ENCODE measurements around the gene TDG.

- TF ChIP-seq CTCF (optimal IDR thresholded peaks at IDR 0.05 in 1 of 3, IDR thresholded peaks at IDR 0.05 in 1 of 3, conservative IDR thresholded peaks at IDR 0.05 in 1 of 3; ENCODE audit: extremely low read depth in 1 of 3, insufficient read depth in 2 of 3, low read length in 3 of 3) (no peak), EZH2 (IDR thresholded peaks at IDR 0.05; ENCODE audit: low read length) (no peak)
Measured at GRCh38 chr12:103986829-103987228, 21.2 kb downstream of the TDG start.

All from keratinocyte (primary cell).